Measurements from ENCODE around the gene KHDC4. TPM values are rescaled to one million over a fixed set of nuclear protein-coding genes. Genes with fewer than 3 reads are reported as not detected.
A peak's percentile ranks its signal among the peaks of the same experiment; 100 is the strongest.

KHDC4 gene
- total and polyA plus RNA-seq, 9 of the 15 experiments (the other 6 are each of a cell fraction or from before 2014, with no cell fraction given), result 12.1 to 185 (median 65.6) TPM

- TF ChIP-seq CGGBP1 (CRISPR knock-in tag; IDR thresholded peaks at IDR 0.05), result peak; percentile 44; the same call in 1 of the 2 replicates
- TF ChIP-seq NFRKB (IDR thresholded peaks at IDR 0.05; ENCODE audit: low read depth), result peak; percentile 100
- no peak for TF ChIP-seq ZBTB9 (CRISPR knock-in tag; IDR thresholded peaks at IDR 0.05)
- TF ChIP-seq SP2 (IDR thresholded peaks at IDR 0.05; ENCODE audit: extremely low read depth, low read depth, low read length, poor library complexity, severe bottlenecking), result peak; percentile 54
- TF ChIP-seq UBTF (IDR thresholded peaks at IDR 0.05; ENCODE audit: borderline replicate concordance in 1 of 2, low read depth in 2 of 2, low read length in 2 of 2), result 0 out of 4 replicates have a peak, but pooled peaks of 1 of the 2 experiments have one; percentile 6
- no peak for TF ChIP-seq ZC3H4 (CRISPR knock-in tag; IDR thresholded peaks at IDR 0.05; ENCODE audit: borderline replicate concordance)
- no peak for TF ChIP-seq MTF1 (CRISPR knock-in tag; IDR thresholded peaks at IDR 0.05; ENCODE audit: borderline replicate concordance)
- 0 out of 2 replicates have a peak, but pooled peaks have one; percentile 56 for TF ChIP-seq DIDO1 (tag; IDR thresholded peaks at IDR 0.05; ENCODE audit: low read depth)
- peak; percentile 99 for TF ChIP-seq ZBTB40 (IDR thresholded peaks at IDR 0.05)
- no peak for TF ChIP-seq ZBTB40 (CRISPR knock-in tag; IDR thresholded peaks at IDR 0.05)
- TF ChIP-seq ZBTB1 (CRISPR knock-in tag; IDR thresholded peaks at IDR 0.05; ENCODE audit: borderline replicate concordance, low read depth), result peak; percentile 35; the same call in 1 of the 2 replicates
- peak; percentile 89; the same call in 1 of the 2 replicates for TF ChIP-seq GTF2E2 (tag; IDR thresholded peaks at IDR 0.05)
- peak; percentile 76; the same call in 1 of the 2 replicates for TF ChIP-seq ETV5 (CRISPR knock-in tag; IDR thresholded peaks at IDR 0.05; ENCODE audit: low read depth)
Measured at GRCh38 chr1:155934097-155934935, at the start of gene KHDC4 (continued).

All from K562 (cell line).